NCI-H69 (cell line): ENCODE measurements around the gene ASCC1.

Experiments used
- DNase-seq: peaks from one replicate; lab custom pipeline; 2025; lab: John Stamatoyannopoulos, UW

ASCC1 gene

GRCh38 chr10:72097448-72098300 is 118.4 kb downstream of the ASCC1 start:
- peak; percentile 35 for DNase-seq

- DNase-seq: no peak
Measured at GRCh38 chr10:72096115-72097000, 119.7 kb downstream of the ASCC1 start.

- DNase-seq: no peak
Measured at GRCh38 chr10:72095195-72095594, 120.9 kb downstream of the ASCC1 start.

GRCh38 chr10:72094574-72094973 is 121.5 kb downstream of the ASCC1 start:
- DNase-seq: no peak

GRCh38 chr10:72093450-72093849 is 122.6 kb downstream of the ASCC1 start:
- no peak for DNase-seq

GRCh38 chr10:72092987-72093386 is 123.1 kb downstream of the ASCC1 start:
- DNase-seq: no peak

GRCh38 chr10:72092171-72092924 is 123.7 kb downstream of the ASCC1 start:
- DNase-seq: no peak

GRCh38 chr10:72090326-72090725 is 125.8 kb downstream of the ASCC1 start:
- no peak for DNase-seq

GRCh38 chr10:72089618-72090017 is 126.5 kb downstream of the ASCC1 start:
- peak; percentile 73 for DNase-seq

- DNase-seq: peak; percentile 94
Measured at GRCh38 chr10:72088889-72089575, 127.0 kb downstream of the ASCC1 start.

GRCh38 chr10:72087969-72088888 is 127.8 kb downstream of the ASCC1 start, which contains the start of gene SPOCK2:
TSS of gene SPOCK2 (minus strand) at chr10:72088551. CDS start at chr10:72088328, 223 bp downstream.
- DNase-seq: peak; percentile 50

GRCh38 chr10:72087392-72087968 is 128.6 kb downstream of the ASCC1 start:
- DNase-seq: peak; percentile 39

- DNase-seq: no peak
Measured at GRCh38 chr10:72086466-72087391, 129.3 kb downstream of the ASCC1 start.

GRCh38 chr10:72085864-72086465 is 130.1 kb downstream of the ASCC1 start:
- no peak for DNase-seq

- no peak for DNase-seq
Measured at GRCh38 chr10:72085166-72085565, 130.9 kb downstream of the ASCC1 start.

GRCh38 chr10:72083790-72084459 is 132.2 kb downstream of the ASCC1 start:
- DNase-seq: no peak

- DNase-seq: no peak
Measured at GRCh38 chr10:72082856-72083789, 133.0 kb downstream of the ASCC1 start.
